Placental pericyte (primary cell): ENCODE results near the gene GOLGA6A. TPM values are rescaled to one million over a fixed set of nuclear protein-coding genes. Genes with fewer than 3 reads are reported as not detected.

Source experiments
- small RNA-seq: library from RNA; depleted of rRNA; stranded (forward); fragments of <200 nt; gene quantifications from one replicate; pipeline ENCODE3, GENCODE V24; 2012; ENCODE audit warnings: low replicate concordance
- total RNA-seq: library from RNA; depleted of rRNA; stranded (reverse); fragments of >200 nt; gene quantifications from 2 replicates; pipeline ENCODE4 v1.2.3, GENCODE V29; 2012

Gene GOLGA6A, protein sequence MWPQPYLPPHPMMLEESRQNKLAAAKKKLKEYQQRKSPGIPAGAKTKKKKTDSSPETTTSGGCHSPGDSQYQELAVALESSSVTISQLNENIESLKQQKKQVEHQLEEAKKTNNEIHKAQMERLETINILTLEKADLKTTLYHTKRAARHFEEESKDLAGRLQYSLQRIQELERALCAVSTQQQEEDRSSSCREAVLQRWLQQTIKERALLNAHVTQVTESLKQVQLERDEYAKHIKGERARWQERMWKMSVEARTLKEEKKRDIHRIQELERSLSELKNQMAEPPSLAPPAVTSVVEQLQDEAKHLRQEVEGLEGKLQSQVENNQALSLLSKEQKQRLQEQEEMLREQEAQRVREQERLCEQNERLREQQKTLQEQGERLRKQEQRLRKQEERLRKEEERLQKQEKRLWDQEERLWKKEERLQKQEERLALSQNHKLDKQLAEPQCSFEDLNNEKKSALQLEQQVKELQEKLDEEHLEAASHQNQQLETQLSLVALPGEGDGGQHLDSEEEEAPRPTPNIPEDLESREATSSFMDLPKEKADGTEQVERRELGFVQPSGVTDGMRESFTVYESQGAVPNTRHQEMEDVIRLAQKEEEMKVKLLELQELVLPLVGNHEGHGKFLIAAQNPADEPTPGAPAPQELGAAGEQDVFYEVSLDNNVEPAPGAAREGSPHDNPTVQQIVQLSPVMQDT
- total RNA-seq, result not detected in 2 replicates

DNA sequence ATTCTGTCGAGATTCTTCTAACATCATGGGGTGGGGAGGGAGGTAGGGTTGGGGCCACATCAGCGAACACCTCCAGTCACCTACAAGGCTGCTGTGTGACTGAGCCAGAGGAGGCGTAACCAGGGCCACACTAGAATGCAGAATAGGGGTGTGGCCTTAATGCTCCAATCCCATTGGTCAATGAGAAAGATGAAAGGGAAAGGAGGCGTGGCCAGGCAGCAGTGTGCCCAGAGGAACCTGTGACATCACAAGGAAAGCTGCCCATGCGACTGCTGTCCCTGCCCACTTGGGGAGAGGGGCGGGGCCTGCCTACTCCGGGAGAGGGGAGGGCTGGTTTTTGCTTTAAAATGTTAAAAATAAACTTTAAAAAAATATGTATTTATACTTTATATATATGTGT lies at the start of gene GOLGA6A:
TSS of gene GOLGA6A (minus strand) at position 101 of the 400 bp plus-strand sequence. CDS start at position 60, 41 bp downstream.

DNA sequence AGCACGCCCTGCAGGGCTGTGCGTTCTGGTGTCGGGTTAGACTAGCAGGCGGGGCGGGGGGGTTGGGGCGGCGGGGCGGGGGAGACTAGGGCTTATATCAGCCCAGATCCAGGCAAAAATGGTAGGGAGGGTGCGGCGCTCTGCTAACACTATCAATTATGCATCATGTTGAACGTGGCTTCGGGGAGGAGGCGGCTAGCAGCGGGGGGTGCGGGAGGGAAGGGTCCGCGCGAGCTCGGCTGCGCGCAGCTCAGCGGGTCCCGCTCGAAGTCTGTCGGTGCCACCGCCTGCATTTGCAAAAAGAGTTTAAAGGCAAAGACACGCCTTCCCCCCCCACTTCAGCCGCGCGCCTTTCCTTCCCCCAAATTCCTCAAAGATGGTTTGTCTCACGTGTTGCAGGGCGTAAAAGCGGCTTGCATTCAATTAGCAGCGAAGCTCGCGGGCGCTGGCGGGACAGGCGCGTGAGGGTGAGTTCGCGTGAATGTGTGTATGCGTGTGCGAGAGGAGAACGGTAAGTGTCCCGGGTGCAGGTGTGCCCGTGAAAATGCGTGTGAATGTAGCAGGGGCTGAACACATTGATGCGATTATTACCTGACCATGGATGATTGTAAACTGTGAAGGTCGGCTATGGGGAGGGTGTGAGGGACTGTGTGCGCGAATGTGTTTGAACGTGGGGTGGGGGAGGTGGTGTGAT lies 48.0 kb upstream of the GOLGA6A start, which contains the start of gene ISLR2:
TSS of gene ISLR2 (plus strand) at position 432 of the 694 bp plus-strand sequence. CDS start 2,169 bp downstream, outside the sequence.

Small RNAs within 50 kb of the gene (small RNA-seq; reads per million reads assigned to genes)
- gene RN7SL429P, result not detected

Other genes starting within 250 kb of the GOLGA6A start
- not detected in 2 replicates for gene TBC1D21, start 209.0 kb downstream of the GOLGA6A start, total RNA-seq
- 42.2 and 100 TPM in 2 replicates for gene LOXL1, start 156.1 kb downstream of the GOLGA6A start, total RNA-seq
- 16.6 and 26.9 TPM in 2 replicates for gene STOML1, start 90.3 kb downstream of the GOLGA6A start, total RNA-seq
- gene PML, start 87.8 kb downstream of the GOLGA6A start, total RNA-seq, result 54.7 and 77.3 TPM in 2 replicates
- under 0.01 and 0.72 TPM in 2 replicates for gene ISLR2, start 48.0 kb upstream of the GOLGA6A start, total RNA-seq
- 25.8 and 26.6 TPM in 2 replicates for gene ISLR, start 91.2 kb upstream of the GOLGA6A start, total RNA-seq
- 33.3 and 99.9 TPM in 2 replicates for gene STRA6, start 120.2 kb upstream of the GOLGA6A start, total RNA-seq
- 0.88 and 4.0 TPM in 2 replicates for gene CCDC33, start 153.8 kb upstream of the GOLGA6A start, total RNA-seq